ENCODE measurements around the gene ARHGDIG.

DNA sequence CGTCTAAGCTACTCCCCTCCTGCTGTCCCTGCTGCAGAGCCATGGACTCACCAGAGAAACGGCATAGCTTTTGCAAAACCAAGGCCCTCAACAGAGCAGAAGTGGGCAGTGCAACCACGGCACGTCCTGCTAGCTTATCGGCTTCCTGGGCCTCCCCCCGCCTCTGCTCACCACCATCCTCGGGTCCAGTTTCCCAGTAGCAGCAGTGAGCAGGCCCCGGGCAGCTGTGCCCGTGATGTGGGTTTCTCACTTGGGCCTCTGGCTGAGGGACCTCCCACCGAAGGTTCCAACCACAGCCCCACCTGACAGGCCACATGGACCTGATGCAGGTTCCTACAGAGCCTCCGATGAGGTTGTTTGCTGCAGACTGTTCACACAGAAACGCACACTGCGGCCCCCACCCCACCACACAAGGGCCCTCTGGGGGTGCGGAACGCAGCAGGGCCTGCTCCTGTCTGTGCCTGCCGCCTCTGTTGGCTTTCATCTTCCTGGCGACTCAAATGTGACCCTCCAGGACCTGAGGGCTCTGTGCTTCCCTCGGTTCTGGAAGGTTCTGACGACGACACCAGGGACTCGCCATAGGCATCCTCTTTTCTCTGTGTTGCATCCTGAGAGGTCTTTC is 27.4 kb downstream of the ARHGDIG start:
- TF ChIP-seq, protein P1, sequence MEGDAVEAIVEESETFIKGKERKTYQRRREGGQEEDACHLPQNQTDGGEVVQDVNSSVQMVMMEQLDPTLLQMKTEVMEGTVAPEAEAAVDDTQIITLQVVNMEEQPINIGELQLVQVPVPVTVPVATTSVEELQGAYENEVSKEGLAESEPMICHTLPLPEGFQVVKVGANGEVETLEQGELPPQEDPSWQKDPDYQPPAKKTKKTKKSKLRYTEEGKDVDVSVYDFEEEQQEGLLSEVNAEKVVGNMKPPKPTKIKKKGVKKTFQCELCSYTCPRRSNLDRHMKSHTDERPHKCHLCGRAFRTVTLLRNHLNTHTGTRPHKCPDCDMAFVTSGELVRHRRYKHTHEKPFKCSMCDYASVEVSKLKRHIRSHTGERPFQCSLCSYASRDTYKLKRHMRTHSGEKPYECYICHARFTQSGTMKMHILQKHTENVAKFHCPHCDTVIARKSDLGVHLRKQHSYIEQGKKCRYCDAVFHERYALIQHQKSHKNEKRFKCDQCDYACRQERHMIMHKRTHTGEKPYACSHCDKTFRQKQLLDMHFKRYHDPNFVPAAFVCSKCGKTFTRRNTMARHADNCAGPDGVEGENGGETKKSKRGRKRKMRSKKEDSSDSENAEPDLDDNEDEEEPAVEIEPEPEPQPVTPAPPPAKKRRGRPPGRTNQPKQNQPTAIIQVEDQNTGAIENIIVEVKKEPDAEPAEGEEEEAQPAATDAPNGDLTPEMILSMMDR (IDR thresholded peaks at IDR 0.05): no peak
- TF ChIP-seq POLR2A (IDR thresholded peaks at IDR 0.05) (no peak), EP300 (IDR thresholded peaks at IDR 0.05) (no peak)
